CD4-positive, alpha-beta memory T cell (primary cell): ENCODE data around the gene DPF1. TPM values are rescaled to one million over a fixed set of nuclear protein-coding genes. Genes with fewer than 3 reads are reported as not detected.

Source experiments
- CTCF ChIA-PET: fragments of 350-600 bp; sonication (Branson Sonifier 250); formaldehyde crosslinking; loops from one replicate; lab custom pipeline; 2021; ENCODE audit warnings: inconsistent platforms; ENCODE audit not compliant: partially characterized antibody; lab: Charles Lee
- POLR2A ChIA-PET: fragments of 350-600 bp; sonication (Branson Sonifier 250); formaldehyde crosslinking; loops from one replicate; lab custom pipeline; 2021; ENCODE audit not compliant: partially characterized antibody; lab: Charles Lee
- DNase-seq, 5 donors: peaks; one replicate each; pipeline versions ENCODE4 v3.0.0 to v3.0.0-alpha.2; 2020 to 2022; ENCODE audit warnings: mixed read lengths in 1 of 5
- H3K27ac ChIP-seq: one replicate; pipeline ENCODE4 v1.7.0; 2013; ENCODE audit warnings: low read depth, low read length
- H3K27me3 ChIP-seq: 2 replicates; pipeline ENCODE4 v1.7.0; 2013; ENCODE audit warnings: mild to moderate bottlenecking, low read length, moderate library complexity; ENCODE audit not compliant: insufficient read depth
- H3K36me3 ChIP-seq: 2 replicates; pipeline ENCODE4 v1.7.0; 2013; ENCODE audit warnings: mild to moderate bottlenecking, low read length, moderate library complexity; ENCODE audit not compliant: insufficient read depth
- H3K4me1 ChIP-seq: 2 replicates; pipeline ENCODE4 v1.7.0; 2013; ENCODE audit warnings: mild to moderate bottlenecking, low read length, moderate library complexity; ENCODE audit not compliant: insufficient read depth
- H3K4me3 ChIP-seq, 2 donors: one replicate each; pipeline ENCODE4 v1.7.0; 2013; ENCODE audit warnings: low read length in 2 of 2, mild to moderate bottlenecking in 1 of 2
- H3K9me3 ChIP-seq, 2 donors: one replicate each; pipeline ENCODE4 v1.7.0; 2013; ENCODE audit warnings: low read length in 2 of 2, control low read depth in 1 of 2; ENCODE audit not compliant: control insufficient read depth in 1 of 2
- H3K27ac Mint-ChIP-seq, 7 donors: one replicate each; pipeline ENCODE4 v1.8.0; 2020 to 2021; ENCODE audit warnings: mixed read lengths in 7 of 7, mild to moderate bottlenecking in 6 of 7, inconsistent platforms in 3 of 7, moderate library complexity in 3 of 7
- H3K27me3 Mint-ChIP-seq, 2 donors: one replicate each; pipeline ENCODE4 v1.8.0; 2020 to 2021; ENCODE audit warnings: mixed read lengths in 2 of 2
- H3K36me3 Mint-ChIP-seq, 2 donors: one replicate each; pipeline ENCODE4 v1.8.0; 2020 to 2021; ENCODE audit warnings: mixed read lengths in 2 of 2, inconsistent platforms in 1 of 2, mild to moderate bottlenecking in 1 of 2
- H3K4me1 Mint-ChIP-seq, 4 donors: one replicate each; pipeline ENCODE4 v1.8.0; 2020 to 2021; ENCODE audit warnings: mixed read lengths in 4 of 4, mild to moderate bottlenecking in 1 of 4
- H3K4me3 Mint-ChIP-seq, 8 donors: one replicate each; pipeline ENCODE4 v1.8.0; 2020 to 2021; ENCODE audit warnings: mixed read lengths in 8 of 8, mild to moderate bottlenecking in 7 of 8, moderate library complexity in 6 of 8, inconsistent platforms in 3 of 8
- H3K9me3 Mint-ChIP-seq, 8 donors: one replicate each; pipeline ENCODE4 v1.8.0; 2020 to 2021; ENCODE audit warnings: mixed read lengths in 8 of 8, mild to moderate bottlenecking in 5 of 8, inconsistent platforms in 3 of 8, moderate library complexity in 1 of 8
- intact Hi-C: fragments of 100-400 bp; cut with micrococcal nuclease; formaldehyde crosslinking; loops from one replicate; pipeline ENCODE4 v1.15.1; 2023
- polyA plus RNA-seq, 2 donors: library from polyadenylated mRNA; unstranded; fragments of 300-500 nt; fragmentation: Illumina TruSeq; gene quantifications; one replicate each; pipeline ENCODE4 v1.2.3, GENCODE V29; 2021
- total RNA-seq, 2 experiments: library from RNA; stranded (reverse); gene quantifications; one replicate each; pipeline ENCODE4 v1.2.3, GENCODE V29; 2021

The DPF1 gene
- total and polyA plus RNA-seq, 4 experiments from 2014 or later: not detected

DNA sequence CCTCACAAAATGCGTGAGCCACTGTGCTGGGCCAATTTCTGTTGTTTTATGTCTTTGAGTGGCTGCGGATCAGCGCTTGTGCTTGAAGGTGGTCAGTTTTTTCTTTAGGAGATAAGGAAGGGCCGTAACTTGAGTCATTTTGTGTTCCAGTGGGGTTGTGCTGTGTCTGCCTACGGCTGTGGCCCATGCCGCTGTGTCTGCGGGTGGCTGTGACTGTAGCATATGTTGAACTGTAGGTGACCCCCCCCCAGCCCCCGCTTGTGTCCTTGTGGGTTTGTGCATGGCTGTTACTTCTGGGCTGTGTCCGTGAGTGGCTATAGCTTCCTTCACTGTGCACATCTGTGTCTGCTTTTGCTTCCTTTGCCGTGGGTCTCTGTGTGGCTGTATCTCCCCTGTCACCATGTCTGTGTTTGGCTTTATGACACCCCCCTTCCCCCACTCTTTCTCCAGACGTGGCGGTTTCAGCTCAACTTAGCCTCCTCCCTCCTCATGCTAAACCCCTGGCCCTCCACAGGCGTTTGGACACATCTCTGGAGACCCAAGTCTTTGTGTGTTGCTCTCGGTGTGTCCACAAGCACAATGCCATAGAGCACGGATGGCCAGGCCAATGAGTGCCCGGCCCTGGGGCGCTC lies 31.5 kb upstream of the DPF1 start:
- Mint-ChIP-seq H3K27me3 (peaks cover 23 to 25% of the 10 kb centered on the region in 2 donors), H3K4me3 (peak overlapping the region in 1 of 8 donors; percentile 43), H3K9me3 (peaks cover 0 to 2% (median 0%) of the 10 kb centered on the region in 8 donors), H3K36me3 (no peaks in the 10 kb centered on the region), H3K27ac (no peak overlapping the region), H3K4me1 (peaks cover 0 to 6% (median 1%) of the 10 kb centered on the region in 4 donors)
- no peak overlapping the region for H3K27ac ChIP-seq
- ChIA-PET POLR2A (no interaction called here), CTCF (interaction anchor here (0.7 to 1.4 kb wide), 2 partner anchors 10 to 353 kb away, joined by 3 to 5 read pairs; no protein-coding TSS in a partner anchor)
- no peaks in the 10 kb centered on the region for H3K36me3 ChIP-seq
- intact Hi-C loops: no loop called here
- no peaks in the 10 kb centered on the region for H3K4me1 ChIP-seq
- no peak overlapping the region for H3K4me3 ChIP-seq
- no peaks in the 10 kb centered on the region for H3K9me3 ChIP-seq
- no peak for DNase-seq
- H3K27me3 ChIP-seq: no peaks in the 10 kb centered on the region

DNA sequence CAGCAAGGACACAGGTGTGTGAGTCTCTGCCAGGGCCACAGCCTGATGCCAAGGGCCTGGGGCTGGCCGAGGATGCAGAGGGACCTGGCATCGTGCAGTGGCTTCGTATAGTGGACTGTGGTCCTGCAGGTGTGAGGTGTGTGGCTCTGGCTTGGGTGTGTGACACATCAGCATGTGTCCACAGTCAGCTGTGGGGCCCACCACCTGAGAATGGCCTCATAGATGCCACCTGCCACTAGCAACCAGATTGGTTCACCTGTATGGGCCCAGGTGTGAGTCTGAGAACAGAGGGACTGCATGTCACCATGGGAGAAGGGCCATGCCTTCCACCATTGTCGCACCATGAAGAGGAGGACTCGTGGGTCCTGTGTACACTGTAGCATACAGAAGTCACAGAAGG lies 29.8 kb upstream of the DPF1 start:
- DNase-seq: no peak
- Histone ChIP-seq H3K27me3 (no peaks in the 10 kb centered on the region), H3K27ac (no peak overlapping the region), H3K36me3 (no peaks in the 10 kb centered on the region), H3K9me3 (no peaks in the 10 kb centered on the region), H3K4me1 (no peaks in the 10 kb centered on the region), H3K4me3 (no peak overlapping the region)
- ChIA-PET POLR2A (no interaction called here), CTCF (no interaction called here)
- H3K27ac Mint-ChIP-seq: no peak overlapping the region
- H3K27me3 Mint-ChIP-seq: peaks cover 21 to 24% of the 10 kb centered on the region in 2 donors
- no peaks in the 10 kb centered on the region for H3K9me3 Mint-ChIP-seq
- H3K36me3 Mint-ChIP-seq: no peaks in the 10 kb centered on the region
- no peak overlapping the region for H3K4me3 Mint-ChIP-seq
- H3K4me1 Mint-ChIP-seq: peaks cover 0 to 6% (median 1%) of the 10 kb centered on the region in 4 donors
- intact Hi-C loops: no loop called here

DNA sequence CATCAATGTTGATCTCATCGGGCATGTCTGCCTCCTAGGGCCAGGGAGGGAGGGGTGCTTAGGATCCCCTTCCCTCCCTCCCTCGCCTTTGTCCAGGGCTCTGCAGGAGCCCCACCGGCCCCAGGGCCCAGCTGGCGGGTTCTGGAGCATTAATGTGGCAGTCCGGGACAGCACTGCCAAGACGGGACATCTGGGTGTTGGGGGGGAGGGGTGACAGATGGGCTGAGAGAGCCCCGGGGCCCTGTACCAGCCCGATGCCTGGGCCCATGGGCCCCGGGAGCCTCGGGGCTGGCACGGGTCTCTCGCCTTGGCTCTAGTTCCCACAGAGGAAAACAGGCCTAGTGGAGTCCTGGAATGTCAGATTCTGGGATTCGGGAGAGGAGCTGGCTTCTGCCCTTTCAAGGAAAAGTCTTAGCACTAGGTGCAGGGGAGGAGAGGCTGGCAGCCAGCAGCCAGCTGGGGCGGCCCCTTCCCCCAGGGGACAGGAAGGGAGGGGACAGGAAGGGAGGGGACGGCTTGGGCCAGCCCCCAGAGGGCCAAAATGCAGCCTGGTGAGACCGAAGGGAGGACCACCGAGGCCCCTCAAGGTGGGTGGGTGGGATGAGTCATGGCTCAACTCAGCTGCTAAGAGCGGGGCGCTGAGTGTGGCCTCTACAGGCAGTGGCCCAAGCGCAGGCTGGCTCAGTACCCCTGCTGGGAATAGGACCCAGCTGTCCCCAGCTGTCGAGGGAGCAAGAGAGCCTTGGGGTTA lies 29.1 kb upstream of the DPF1 start:
- Mint-ChIP-seq H3K36me3 (no peaks in the 10 kb centered on the region), H3K4me1 (peaks cover 0 to 6% (median 1%) of the 10 kb centered on the region in 4 donors), H3K27me3 (peaks cover 20 to 23% of the 10 kb centered on the region in 2 donors), H3K4me3 (no peak overlapping the region), H3K27ac (no peak overlapping the region), H3K9me3 (no peaks in the 10 kb centered on the region)
- intact Hi-C loops: no loop called here
- DNase-seq: no peak
- Histone ChIP-seq H3K4me1 (no peaks in the 10 kb centered on the region), H3K4me3 (no peak overlapping the region), H3K27ac (no peak overlapping the region), H3K9me3 (no peaks in the 10 kb centered on the region), H3K27me3 (no peaks in the 10 kb centered on the region), H3K36me3 (no peaks in the 10 kb centered on the region)
- CTCF ChIA-PET: interaction anchor here (1.0 kb wide), 1 partner anchor 10 kb away, joined by 3 read pairs; no protein-coding TSS in a partner anchor
- POLR2A ChIA-PET: no interaction called here

DNA sequence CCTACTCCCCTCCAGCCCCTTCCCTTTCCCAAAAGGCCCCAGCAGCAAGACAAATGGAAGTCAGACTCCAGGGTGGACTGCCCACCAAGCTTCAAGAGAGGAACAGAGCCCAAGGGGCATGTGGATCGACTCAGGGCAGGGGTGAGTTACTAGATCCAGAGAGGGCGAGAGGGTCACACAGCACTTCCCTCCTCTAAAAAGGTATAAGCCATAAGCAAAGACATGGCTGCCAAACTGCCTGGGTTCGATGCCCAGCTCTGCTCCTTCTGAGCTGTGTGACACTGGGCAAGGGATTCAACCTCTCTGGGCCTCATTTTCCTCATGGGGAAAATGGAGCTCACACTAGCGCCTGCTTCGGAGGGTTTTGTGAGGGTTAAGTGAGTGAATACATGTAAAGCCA lies 28.4 kb upstream of the DPF1 start:
- H3K4me1 ChIP-seq: no peaks in the 10 kb centered on the region
- H3K27ac ChIP-seq: no peak overlapping the region
- H3K4me3 Mint-ChIP-seq: no peak overlapping the region

DNA sequence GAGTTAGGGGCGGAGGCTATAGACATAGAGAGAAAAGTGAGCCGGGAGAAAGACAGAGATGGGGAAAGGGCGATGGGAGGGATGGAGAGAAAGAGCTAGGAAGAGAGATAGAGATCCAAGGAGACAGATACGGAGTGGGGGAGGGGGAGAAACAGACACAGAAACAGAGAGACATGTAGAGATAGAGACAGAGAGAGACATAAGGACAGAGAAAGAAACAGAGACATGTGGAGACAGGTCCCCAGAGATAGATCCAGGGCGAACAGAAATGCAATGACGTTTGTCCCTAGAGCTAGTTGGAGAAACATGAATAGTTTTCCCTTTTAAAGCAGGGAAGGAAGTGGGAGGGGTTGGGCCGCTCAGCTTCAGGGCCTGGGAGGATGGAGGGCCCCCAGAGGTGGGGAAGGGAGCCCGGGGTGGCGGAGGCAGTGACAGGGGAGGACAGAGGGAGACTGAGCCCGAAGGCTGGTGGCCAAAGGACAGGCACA lies 27.6 kb upstream of the DPF1 start:
- no peak for DNase-seq
- Histone ChIP-seq H3K4me3 (no peak overlapping the region), H3K9me3 (no peaks in the 10 kb centered on the region), H3K36me3 (no peaks in the 10 kb centered on the region), H3K4me1 (no peaks in the 10 kb centered on the region), H3K27ac (no peak overlapping the region), H3K27me3 (no peaks in the 10 kb centered on the region)
- no peak overlapping the region for H3K27ac Mint-ChIP-seq
- peaks cover 12 to 15% of the 10 kb centered on the region in 2 donors for H3K27me3 Mint-ChIP-seq
- no peaks in the 10 kb centered on the region for H3K9me3 Mint-ChIP-seq
- H3K4me1 Mint-ChIP-seq: peaks cover 0 to 3% (median under 1%) of the 10 kb centered on the region in 4 donors
- intact Hi-C loops: no loop called here
- H3K36me3 Mint-ChIP-seq: no peaks in the 10 kb centered on the region
- ChIA-PET POLR2A (interaction anchor here (1.0 to 1.1 kb wide), 2 partner anchors 67 to 68 kb away, joined by 3 read pairs; partner anchors contain the start of gene KCNK6), CTCF (interaction anchor here (1.0 to 1.4 kb wide), 3 partner anchors 8 to 84 kb away, joined by 3 to 4 read pairs (median 4); partner anchors contain the start of gene CATSPERG)
- H3K4me3 Mint-ChIP-seq: no peak overlapping the region

More for the DNA sequence above, 28.4 kb upstream of the DPF1 start:
- Histone ChIP-seq H3K27me3 (no peaks in the 10 kb centered on the region), H3K36me3 (no peaks in the 10 kb centered on the region), H3K4me3 (no peak overlapping the region), H3K9me3 (no peaks in the 10 kb centered on the region)
- H3K4me1 Mint-ChIP-seq: peaks cover 0 to 6% (median 1%) of the 10 kb centered on the region in 4 donors
- CTCF ChIA-PET: interaction anchor here (1.0 kb wide), 1 partner anchor 9 kb away, joined by 3 read pairs; no protein-coding TSS in a partner anchor
- H3K9me3 Mint-ChIP-seq: no peaks in the 10 kb centered on the region
- H3K27ac Mint-ChIP-seq: peak overlapping the region in 2 of 7 donors; percentile 25 to 62
- no peak for DNase-seq
- intact Hi-C loops: no loop called here
- POLR2A ChIA-PET: no interaction called here
- peaks cover 18 to 21% of the 10 kb centered on the region in 2 donors for H3K27me3 Mint-ChIP-seq
- H3K36me3 Mint-ChIP-seq: no peaks in the 10 kb centered on the region

DNA sequence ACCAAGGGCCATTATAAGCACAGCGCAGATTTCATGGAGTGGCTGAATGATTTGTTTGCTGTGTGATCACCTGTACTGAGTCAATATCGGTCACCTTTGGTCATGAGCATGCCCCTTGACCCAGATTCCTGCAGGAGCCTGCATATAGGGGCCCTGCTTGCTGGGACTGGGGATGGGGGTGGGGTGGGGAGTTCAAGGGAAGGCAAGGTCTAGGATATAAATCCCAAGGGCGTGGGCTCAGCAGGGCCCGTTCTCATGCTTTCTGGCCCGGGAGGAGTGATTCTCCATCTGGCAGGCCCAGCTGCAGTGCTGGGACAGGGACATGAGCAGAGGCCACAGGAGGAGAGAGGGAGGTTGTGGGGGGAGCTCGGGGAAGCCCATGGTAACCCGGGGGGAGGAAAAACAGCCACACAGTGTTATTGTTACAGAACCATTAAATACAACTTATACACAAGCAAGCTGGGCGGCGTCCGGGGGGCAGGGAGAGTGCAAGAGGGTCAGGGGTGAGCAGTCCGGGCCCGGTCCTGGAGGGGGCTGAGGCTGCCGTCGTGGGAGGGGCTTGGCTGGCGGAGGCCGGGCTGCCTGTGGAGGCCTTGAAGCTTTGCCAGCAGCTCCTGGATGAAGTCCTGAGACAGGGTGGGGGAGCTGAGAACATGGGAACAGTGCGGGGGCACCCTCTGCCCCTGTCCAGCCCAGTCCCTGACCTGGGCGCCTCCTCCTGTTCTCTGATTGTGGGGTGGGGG lies 27.0 kb upstream of the DPF1 start:
- DNase-seq: no peak
- Histone ChIP-seq H3K27ac (no peak overlapping the region), H3K4me1 (no peaks in the 10 kb centered on the region), H3K9me3 (no peaks in the 10 kb centered on the region), H3K4me3 (no peak overlapping the region), H3K36me3 (no peaks in the 10 kb centered on the region), H3K27me3 (no peaks in the 10 kb centered on the region)
- intact Hi-C loops: no loop called here
- Mint-ChIP-seq H3K9me3 (peaks cover 0 to under 1% (median 0%) of the 10 kb centered on the region in 8 donors), H3K27ac (no peak overlapping the region), H3K4me3 (no peak overlapping the region), H3K27me3 (peaks cover 11 to 13% of the 10 kb centered on the region in 2 donors), H3K4me1 (peaks cover 0 to 3% (median 0%) of the 10 kb centered on the region in 4 donors), H3K36me3 (no peaks in the 10 kb centered on the region)
- POLR2A ChIA-PET: interaction anchor here (1.0 to 1.1 kb wide), 2 partner anchors 68 to 69 kb away, joined by 3 read pairs; partner anchors contain the start of gene KCNK6
- CTCF ChIA-PET: interaction anchor here (1.0 to 1.4 kb wide), 2 partner anchors 20 to 85 kb away, joined by 4 read pairs; partner anchors contain the start of gene CATSPERG
